Measurements from ENCODE around the gene INAFM2.

Gene INAFM2

DNA sequence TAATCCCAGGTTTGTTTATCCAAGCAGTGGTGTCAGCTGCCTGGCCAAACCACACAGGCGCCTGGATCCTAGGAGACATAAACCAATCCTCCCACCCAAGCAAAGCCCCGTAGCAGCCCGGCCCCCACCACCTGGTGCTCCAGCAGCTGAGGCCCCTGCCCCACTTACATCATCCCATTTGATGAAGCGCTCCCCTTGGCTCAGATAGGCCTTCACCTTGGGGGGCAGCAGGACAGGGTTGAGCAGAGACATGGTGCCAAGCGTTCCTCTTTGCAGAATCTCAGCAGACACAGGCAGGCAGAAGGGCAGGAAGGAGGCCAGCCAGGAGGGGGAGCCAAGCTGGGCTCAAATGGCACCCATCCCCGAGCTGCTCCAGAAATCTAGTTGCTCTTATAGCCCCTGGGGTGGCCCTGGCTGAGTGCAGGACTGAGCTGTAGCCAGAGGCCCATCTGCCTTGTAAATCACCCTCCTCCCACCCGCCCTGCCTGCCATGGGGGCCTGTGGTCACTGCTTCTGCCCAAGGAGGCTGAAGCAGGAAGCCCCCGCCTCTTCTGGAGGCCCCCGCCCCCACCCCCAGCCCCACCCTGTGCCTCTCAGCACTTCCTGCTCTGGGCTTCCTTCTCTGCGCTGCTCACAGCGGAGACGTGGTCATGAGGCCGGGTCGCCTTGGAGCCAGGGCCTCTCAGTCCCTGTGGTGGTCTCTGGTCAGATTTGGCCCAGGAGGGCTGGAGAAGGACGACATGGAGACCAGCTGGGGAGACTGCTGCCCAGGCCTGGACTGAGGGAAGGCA is 15.9 kb upstream of the INAFM2 start, which contains the start of gene PLCB2:
TSS of gene PLCB2 (minus strand) at position 515 of the 791 bp plus-strand sequence. CDS start at position 252, 263 bp downstream.
- TF ChIP-seq, protein P1, sequence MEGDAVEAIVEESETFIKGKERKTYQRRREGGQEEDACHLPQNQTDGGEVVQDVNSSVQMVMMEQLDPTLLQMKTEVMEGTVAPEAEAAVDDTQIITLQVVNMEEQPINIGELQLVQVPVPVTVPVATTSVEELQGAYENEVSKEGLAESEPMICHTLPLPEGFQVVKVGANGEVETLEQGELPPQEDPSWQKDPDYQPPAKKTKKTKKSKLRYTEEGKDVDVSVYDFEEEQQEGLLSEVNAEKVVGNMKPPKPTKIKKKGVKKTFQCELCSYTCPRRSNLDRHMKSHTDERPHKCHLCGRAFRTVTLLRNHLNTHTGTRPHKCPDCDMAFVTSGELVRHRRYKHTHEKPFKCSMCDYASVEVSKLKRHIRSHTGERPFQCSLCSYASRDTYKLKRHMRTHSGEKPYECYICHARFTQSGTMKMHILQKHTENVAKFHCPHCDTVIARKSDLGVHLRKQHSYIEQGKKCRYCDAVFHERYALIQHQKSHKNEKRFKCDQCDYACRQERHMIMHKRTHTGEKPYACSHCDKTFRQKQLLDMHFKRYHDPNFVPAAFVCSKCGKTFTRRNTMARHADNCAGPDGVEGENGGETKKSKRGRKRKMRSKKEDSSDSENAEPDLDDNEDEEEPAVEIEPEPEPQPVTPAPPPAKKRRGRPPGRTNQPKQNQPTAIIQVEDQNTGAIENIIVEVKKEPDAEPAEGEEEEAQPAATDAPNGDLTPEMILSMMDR (IDR thresholded peaks at IDR 0.05; ENCODE audit: low read depth, low read length), result peak; percentile 24; the same call in 1 of the 2 replicates
- H3K4me3 ChIP-seq (ENCODE audit: low read depth, low read length), result no peak within 1 kb of the TSS

DNA sequence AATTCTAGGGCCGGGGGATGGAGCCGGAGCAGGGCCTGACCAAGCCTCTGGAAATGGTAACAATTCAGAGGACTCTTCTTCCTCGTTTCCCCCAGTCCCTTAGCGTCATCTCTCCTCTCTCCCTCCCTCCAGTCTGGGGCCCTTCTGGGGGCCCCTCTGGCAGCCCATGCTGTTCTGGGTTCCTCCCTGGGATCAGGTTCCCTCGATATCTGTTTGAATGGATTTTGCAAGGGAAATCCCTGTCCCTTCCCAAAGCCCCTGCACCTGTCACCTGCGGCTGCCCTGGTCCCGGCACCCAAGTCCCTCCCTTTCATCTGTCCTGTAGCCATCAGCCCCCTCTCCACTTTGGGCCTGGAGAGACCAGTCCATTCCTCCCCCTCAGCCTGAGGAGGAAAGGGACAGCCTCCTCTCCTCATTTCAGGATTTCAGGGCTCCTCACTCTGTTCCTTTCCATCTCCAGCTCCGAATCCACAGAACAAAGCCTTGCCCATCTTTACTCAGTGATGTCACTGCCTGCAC is 14.1 kb upstream of the INAFM2 start:
- TF ChIP-seq, protein P1 (IDR thresholded peaks at IDR 0.05; ENCODE audit: low read depth, low read length), result no peak
- no peak overlapping the region for H3K4me3 ChIP-seq (ENCODE audit: low read depth, low read length)

DNA sequence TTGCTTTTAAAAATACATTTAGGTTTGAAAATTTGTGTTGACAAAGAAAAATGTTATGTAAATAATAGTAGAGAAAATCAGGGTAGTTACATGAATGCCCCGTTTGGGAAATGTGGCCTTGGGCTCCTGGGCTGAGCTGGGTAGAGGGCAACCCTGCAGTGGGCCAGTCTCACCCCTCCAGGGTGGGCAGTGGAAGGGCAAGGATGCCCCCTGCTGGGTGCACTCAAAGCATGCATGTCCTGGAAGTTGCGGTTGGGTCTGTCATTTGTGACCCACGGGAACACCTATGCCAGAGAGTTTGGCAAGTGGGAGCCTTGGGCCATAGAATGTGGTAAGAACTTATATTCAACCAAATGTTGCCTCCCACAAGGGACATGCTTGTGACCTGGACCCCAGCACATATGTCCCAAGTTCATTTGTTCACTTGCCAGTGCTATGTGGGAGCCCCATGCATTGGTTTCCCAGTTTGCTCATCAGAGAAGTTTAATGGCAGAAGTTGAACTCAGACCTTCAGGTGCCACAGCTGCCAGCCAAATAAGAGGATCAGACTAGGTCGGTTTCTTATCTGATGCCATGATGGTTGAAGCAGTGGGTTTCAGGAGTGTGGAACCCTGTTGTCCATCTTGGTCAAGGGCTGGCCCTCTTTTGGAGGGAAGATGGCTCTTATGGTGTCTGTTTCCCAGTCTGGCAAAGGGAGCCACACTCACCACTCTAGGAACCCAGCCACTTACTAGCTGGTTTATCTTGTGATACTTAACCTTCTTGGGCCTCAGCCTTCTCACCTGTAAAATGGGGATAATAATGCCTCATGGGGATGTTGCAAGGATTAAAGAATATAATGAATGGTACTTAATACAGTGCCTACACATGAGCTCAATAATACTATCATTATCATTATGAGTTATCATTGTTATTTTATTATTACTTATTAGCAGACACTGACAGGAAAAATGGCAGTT is 13.2 kb upstream of the INAFM2 start:
- TF ChIP-seq, protein P1 (IDR thresholded peaks at IDR 0.05; ENCODE audit: low read depth, low read length), result peak; percentile 73
- no peak overlapping the region for H3K4me3 ChIP-seq (ENCODE audit: low read depth, low read length)

DNA sequence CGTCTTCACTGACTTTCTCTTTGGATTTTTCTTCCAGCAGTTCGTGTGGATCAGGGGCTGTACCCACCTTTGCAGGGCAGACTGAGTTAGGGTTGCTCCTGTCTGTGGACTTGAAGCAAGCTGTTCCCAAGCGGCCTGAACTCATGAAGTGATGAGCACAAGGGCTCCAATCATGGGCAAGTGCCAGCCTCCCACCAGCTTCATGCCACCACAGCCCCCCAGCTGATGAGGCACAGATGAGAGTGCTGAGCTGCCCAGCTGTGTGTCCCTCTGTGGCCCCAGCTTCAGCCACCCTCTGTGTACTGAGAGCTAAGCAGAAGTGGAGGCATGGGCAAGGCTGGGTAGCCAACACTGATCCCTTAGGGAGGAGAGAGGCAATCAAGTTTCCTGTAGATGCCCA is 12.5 kb upstream of the INAFM2 start:
- H3K4me3 ChIP-seq (ENCODE audit: low read depth, low read length), result no peak overlapping the region
- TF ChIP-seq, protein P1 (IDR thresholded peaks at IDR 0.05; ENCODE audit: low read depth, low read length), result no peak

DNA sequence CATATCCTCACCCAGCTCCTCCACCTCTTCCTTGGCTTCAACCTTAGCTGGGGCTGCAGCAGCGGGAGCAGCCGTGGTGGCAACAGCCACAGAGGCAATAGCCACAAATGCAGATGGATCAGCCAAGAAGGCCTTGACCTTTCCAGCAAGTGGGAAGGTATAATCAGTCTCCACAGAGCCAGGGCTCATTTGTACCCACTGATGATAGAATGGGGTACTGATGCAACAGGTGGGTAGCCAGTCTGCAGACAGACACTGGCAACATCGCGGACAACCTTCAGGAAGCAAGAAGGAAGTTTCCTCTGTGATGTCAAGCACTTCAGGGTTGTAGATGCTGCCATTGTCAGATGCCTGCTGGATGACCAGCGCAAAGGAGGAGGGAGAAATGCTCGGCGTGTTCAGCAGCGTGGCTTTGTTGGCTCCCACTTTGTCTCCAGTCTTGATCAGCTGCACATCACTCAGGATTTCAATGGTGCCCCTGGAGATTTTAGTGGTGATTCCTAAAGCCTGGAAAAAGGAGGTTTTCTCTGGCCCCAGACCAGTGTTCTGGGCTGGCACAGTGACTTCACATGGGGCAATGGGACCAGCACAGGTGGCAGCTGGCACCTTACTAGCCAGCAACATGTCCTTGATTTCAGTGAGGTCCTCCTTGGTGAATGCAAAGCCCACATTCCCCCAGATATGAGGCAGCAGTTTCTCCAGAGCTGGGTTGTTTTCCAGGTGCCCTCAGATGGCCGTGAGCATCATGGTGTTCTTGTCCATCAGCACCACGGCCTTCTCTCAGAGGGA is 10.9 kb upstream of the INAFM2 start:
- TF ChIP-seq, protein P1 (IDR thresholded peaks at IDR 0.05; ENCODE audit: low read depth, low read length), result no peak

DNA sequence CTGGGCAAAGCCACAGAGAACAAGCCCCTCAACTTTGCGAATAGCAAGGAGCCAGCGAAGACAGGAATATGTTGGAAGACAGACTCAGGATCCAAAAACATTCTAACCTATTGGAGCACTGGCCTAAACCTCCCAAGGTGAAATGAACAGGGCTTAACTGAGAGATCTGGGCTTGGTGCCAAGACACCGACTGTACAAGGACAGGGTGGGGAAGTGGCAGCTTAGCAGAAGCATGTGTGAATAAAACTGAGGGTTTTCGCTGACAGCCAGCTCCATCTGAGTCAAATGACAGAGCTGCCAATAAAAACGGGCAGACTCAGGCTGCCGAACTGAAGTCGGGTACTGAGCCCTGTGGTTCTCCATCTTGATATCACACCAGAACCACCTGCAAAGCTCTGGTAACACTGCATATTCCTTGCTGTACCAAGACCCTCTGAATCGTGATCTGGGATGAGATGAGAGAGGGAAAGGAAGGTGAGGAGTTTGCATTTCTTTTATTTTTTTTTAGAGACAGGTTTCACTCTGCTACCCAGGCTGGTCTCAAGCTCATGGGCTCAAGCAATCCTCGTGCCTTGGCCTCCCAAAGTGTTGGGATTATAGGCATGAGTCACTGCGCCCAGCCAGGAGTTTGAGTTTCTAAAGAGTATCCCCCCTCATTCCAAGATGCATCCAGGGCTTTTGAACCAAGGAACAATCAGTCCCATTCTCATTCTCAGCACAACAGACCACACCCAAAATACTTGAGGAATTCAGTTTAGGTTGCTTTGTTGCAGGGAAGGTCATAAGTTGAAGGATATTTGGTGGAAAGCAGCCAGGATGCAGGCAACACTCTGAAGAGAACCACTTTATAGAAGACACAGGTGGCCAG is 9.7 kb upstream of the INAFM2 start:
- H3K4me3 ChIP-seq (ENCODE audit: low read depth, low read length), result no peak overlapping the region

More for the DNA sequence above, 10.9 kb upstream of the INAFM2 start:
- H3K4me3 ChIP-seq (ENCODE audit: low read depth, low read length), result no peak overlapping the region

More for the DNA sequence above, 9.7 kb upstream of the INAFM2 start:
- TF ChIP-seq, protein P1 (IDR thresholded peaks at IDR 0.05; ENCODE audit: low read depth, low read length), result no peak

Data from WI38 (cell line).